ENCODE measurements around the gene PPP1R2B. TPM values are rescaled to one million over a fixed set of nuclear protein-coding genes. Genes with fewer than 3 reads are reported as not detected.

PPP1R2B gene
- total RNA-seq, 4 donors from 2014 or later = not detected

DNA sequence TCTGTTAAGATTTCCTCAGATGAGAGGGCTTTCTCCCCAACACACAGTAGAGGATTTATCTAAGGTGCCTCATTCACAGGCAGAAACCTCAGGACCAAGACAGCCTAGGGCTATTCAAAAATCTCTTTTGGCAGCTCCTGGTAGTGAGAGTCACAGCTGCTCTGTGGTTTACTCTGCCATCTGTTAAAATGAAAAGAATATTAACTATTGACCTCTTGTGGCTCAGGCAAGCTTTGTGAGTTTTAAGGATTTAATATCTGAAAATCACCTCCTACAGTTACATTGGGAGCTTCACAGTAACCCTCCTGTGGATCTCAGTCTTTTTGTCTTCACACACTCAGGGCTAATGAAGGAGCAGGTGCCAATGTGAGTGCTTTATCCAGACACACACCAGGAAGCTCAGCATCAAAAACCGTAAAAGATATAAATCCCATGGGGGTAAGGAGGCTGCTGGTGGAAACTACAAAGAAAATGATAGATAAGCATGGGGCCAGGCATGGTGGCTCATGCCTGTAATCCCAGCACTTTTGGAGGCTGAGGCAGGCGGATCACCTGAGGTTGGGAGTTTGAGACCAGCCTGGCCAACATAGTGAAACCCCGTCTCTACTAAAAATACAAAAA, 29.7 kb downstream of the PPP1R2B start:
- WGBS = 82% methylated on average over 3 of the region's 3 CpGs
- H3K9me3 ChIP-seq = no peaks in the 10 kb centered on the region
- TF ChIP-seq EP300 (IDR thresholded peaks at IDR 0.05) (no peak), POLR2AphosphoS5 (IDR thresholded peaks at IDR 0.05) (no peak), POLR2A (IDR thresholded peaks at IDR 0.05; ENCODE audit: low read depth) (no peak)
- TF ChIP-seq, protein P1, sequence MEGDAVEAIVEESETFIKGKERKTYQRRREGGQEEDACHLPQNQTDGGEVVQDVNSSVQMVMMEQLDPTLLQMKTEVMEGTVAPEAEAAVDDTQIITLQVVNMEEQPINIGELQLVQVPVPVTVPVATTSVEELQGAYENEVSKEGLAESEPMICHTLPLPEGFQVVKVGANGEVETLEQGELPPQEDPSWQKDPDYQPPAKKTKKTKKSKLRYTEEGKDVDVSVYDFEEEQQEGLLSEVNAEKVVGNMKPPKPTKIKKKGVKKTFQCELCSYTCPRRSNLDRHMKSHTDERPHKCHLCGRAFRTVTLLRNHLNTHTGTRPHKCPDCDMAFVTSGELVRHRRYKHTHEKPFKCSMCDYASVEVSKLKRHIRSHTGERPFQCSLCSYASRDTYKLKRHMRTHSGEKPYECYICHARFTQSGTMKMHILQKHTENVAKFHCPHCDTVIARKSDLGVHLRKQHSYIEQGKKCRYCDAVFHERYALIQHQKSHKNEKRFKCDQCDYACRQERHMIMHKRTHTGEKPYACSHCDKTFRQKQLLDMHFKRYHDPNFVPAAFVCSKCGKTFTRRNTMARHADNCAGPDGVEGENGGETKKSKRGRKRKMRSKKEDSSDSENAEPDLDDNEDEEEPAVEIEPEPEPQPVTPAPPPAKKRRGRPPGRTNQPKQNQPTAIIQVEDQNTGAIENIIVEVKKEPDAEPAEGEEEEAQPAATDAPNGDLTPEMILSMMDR (IDR thresholded peaks at IDR 0.05) = no peak
- H3K4me3 ChIP-seq = no peak overlapping the region
- H3K27me3 ChIP-seq = no peaks in the 10 kb centered on the region
- H3K27ac ChIP-seq (replicated peaks in 1 of 4) = no peak overlapping the region
- H3K4me1 ChIP-seq = no peaks in the 10 kb centered on the region
- DNase-seq (ENCODE audit: extremely low spot score) = no peak
- H3K36me3 ChIP-seq = no peaks in the 10 kb centered on the region
- intact Hi-C loops (cut with DNase I) = no loop called here

DNA sequence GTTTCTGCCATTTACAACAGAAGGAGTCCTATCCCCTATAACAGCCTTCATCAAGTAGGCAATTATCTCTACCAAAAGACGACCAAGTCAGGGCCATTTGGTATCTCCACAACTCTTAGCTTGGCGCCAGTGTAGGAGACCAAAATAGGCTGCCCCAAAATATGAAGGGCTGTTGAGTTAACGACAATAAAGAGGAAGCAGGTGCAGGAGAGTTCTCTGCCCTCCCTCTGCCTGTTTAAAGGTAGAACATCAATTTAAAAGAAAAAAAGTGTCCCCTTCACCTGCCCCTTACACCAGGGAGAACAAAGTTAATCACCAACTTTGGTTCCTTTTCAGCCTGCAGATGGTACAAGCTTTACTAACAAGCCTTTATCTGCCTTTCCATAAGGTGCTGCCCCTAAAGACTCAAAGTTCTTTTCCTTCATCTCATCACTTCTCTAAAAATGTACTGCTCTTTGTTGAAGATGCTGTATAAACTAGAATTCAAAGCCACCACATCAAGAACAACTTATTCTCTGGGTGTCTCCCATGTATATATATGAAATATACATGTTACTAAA, 33.3 kb downstream of the PPP1R2B start:
- Histone ChIP-seq H3K4me3 (no peak overlapping the region), H3K9me3 (no peaks in the 10 kb centered on the region), H3K27ac (replicated peaks in 1 of 4) (no peak overlapping the region), H3K36me3 (no peaks in the 10 kb centered on the region), H3K4me1 (no peaks in the 10 kb centered on the region), H3K27me3 (no peaks in the 10 kb centered on the region)
- no peak for DNase-seq (ENCODE audit: extremely low spot score)
- 71% methylated on average over 3 of the region's 3 CpGs for WGBS
- intact Hi-C loops (cut with DNase I) = no loop called here
- TF ChIP-seq EP300 (IDR thresholded peaks at IDR 0.05) = no peak
- TF ChIP-seq POLR2AphosphoS5 (IDR thresholded peaks at IDR 0.05) = no peak
- TF ChIP-seq, protein P1 (IDR thresholded peaks at IDR 0.05) = no peak
- TF ChIP-seq POLR2A (IDR thresholded peaks at IDR 0.05; ENCODE audit: low read depth) = no peak

DNA sequence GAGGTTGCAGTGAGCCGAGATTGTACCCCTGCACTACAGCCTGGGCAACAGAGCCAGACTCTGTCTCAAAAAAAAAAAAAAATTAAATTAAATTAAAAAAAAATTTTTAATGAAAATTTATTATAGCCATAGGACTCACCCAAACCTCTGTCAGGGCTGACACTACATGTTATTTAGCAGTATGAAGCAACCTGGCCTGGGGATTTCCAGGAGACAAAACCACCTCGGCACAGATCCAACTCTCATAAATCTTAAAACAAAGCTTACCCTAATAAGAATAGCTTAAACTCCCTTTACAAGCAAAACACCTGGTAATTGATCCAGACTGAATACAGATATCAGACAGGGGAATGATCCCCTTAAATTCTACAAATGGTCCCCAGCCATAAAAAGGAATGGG, 38.4 kb downstream of the PPP1R2B start:
- H3K9me3 ChIP-seq = no peaks in the 10 kb centered on the region
- 87% methylated on average over 2 of the region's 2 CpGs for WGBS
- H3K27me3 ChIP-seq = no peaks in the 10 kb centered on the region
- H3K4me3 ChIP-seq = no peak overlapping the region
- intact Hi-C loops (cut with DNase I) = no loop called here
- no peaks in the 10 kb centered on the region for H3K4me1 ChIP-seq
- H3K36me3 ChIP-seq = no peaks in the 10 kb centered on the region
- TF ChIP-seq POLR2A (IDR thresholded peaks at IDR 0.05; ENCODE audit: low read depth) (no peak), POLR2AphosphoS5 (IDR thresholded peaks at IDR 0.05) (no peak), EP300 (IDR thresholded peaks at IDR 0.05) (no peak)
- TF ChIP-seq, protein P1 (IDR thresholded peaks at IDR 0.05) = no peak
- DNase-seq (ENCODE audit: extremely low spot score) = no peak
- H3K27ac ChIP-seq (replicated peaks in 1 of 4) = no peak overlapping the region

DNA sequence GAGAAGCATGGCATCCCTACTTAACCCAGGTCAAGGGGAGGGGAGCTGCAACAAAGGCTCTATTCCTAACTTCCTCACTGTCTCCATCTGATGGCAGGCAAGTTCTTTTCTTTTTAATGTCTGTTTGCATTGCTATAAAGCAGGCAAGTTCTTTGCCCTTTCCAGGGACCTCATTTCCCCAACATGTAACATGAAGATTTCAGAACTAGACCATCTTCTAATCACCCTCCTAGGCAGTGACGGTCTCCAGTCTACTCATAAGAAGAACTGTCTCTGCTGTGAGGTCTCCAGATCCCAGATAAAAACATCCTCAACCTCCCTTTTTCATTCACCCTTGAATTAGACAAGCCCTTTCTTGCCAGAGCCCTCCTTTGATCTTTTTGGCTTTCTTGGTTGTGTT, 42.1 kb downstream of the PPP1R2B start:
- TF ChIP-seq POLR2AphosphoS5 (IDR thresholded peaks at IDR 0.05) (no peak), POLR2A (IDR thresholded peaks at IDR 0.05; ENCODE audit: low read depth) (no peak), EP300 (IDR thresholded peaks at IDR 0.05) (no peak)
- TF ChIP-seq, protein P1 (IDR thresholded peaks at IDR 0.05) = no peak
- 64% methylated on average over 1 of the region's 1 CpG for WGBS
- no peaks in the 10 kb centered on the region for H3K9me3 ChIP-seq
- intact Hi-C loops (cut with DNase I) = no loop called here
- H3K27me3 ChIP-seq = no peaks in the 10 kb centered on the region
- no peaks in the 10 kb centered on the region for H3K4me1 ChIP-seq
- no peak overlapping the region for H3K27ac ChIP-seq (replicated peaks in 1 of 4)
- H3K36me3 ChIP-seq = no peaks in the 10 kb centered on the region
- no peak overlapping the region for H3K4me3 ChIP-seq
- DNase-seq (ENCODE audit: extremely low spot score) = no peak

DNA sequence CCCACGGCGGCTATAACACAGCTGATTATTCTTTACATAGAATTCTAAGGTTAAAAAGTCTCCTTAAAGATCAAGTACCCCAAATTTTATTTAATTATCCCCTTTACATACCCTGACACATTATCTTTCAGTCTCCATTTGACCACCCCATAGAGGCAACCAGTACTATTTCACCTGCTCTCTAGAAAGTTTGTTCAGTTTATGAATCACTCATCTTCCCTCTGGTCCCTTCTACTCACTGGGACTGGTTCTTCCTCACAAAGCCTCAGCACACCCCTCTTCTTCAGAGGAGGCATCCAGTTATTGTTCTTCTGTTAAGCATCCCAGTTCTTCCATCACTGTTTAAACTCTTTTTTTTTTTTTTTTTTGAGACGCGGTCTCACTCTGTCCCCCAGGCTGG, 42.8 kb downstream of the PPP1R2B start:
- no peak overlapping the region for H3K4me3 ChIP-seq

More for the DNA sequence above, 42.8 kb downstream of the PPP1R2B start:
- WGBS = 86% methylated on average over 4 of the region's 4 CpGs
- H3K36me3 ChIP-seq = no peaks in the 10 kb centered on the region
- H3K27me3 ChIP-seq = no peaks in the 10 kb centered on the region
- DNase-seq (ENCODE audit: extremely low spot score) = no peak
- intact Hi-C loops (cut with DNase I) = no loop called here
- no peak for TF ChIP-seq POLR2A (IDR thresholded peaks at IDR 0.05; ENCODE audit: low read depth)
- TF ChIP-seq, protein P1 (IDR thresholded peaks at IDR 0.05) = no peak
- H3K4me1 ChIP-seq = no peaks in the 10 kb centered on the region
- no peak overlapping the region for H3K27ac ChIP-seq (replicated peaks in 1 of 4)
- no peaks in the 10 kb centered on the region for H3K9me3 ChIP-seq
